ENCODE results near the gene RWDD4. TPM values are rescaled to one million over a fixed set of nuclear protein-coding genes. Genes with fewer than 3 reads are reported as not detected.

RWDD4 gene
- polyA plus RNA-seq, 1 donor (not counting 4 experiments of a cell fraction or from before 2014, with no cell fraction given) = 25.5 TPM

GRCh38 chr4:183681119-183681518, 22.1 kb upstream of the RWDD4 start:
- peaks cover 9 to 10% of the 10 kb centered on the region in 2 experiments for H3K36me3 ChIP-seq (ENCODE audit: control insufficient read depth in 2 of 2, extremely low read depth in 1 of 2, insufficient read depth in 2 of 2, low read length in 2 of 2)

GRCh38 chr4:183675625-183676024, 16.6 kb upstream of the RWDD4 start:
- FAIRE-seq = no peak

More at GRCh38 chr4:183681119-183681518, 22.1 kb upstream of the RWDD4 start:
- Histone ChIP-seq H3K4me3 (ENCODE audit: control insufficient read depth in 2 of 3, extremely low read depth in 1 of 3, insufficient read depth in 2 of 3, low read depth in 1 of 3, low read length in 3 of 3) (no peak overlapping the region), H3K27me3 (ENCODE audit: control insufficient read depth, extremely low read depth, insufficient read depth, low read length) (no peaks in the 10 kb centered on the region), H3K4me1 (ENCODE audit: control insufficient read depth, extremely low read depth, insufficient read depth, low read length) (no peaks in the 10 kb centered on the region), H3K79me2 (ENCODE audit: control insufficient read depth, insufficient read depth, low read length) (no peaks in the 10 kb centered on the region), H3K9me3 (ENCODE audit: control insufficient read depth, low read depth, low read length) (no peaks in the 10 kb centered on the region), H2AFZ (ENCODE audit: control insufficient read depth, low read length) (no peak overlapping the region), H3K27ac (ENCODE audit: control insufficient read depth, insufficient read depth, low read length) (no peak overlapping the region), H3K4me2 (ENCODE audit: control insufficient read depth, extremely low read depth, insufficient read depth, low read depth, low read length) (no peak overlapping the region), H3K9ac (ENCODE audit: control insufficient read depth, extremely low read depth, insufficient read depth, low read length) (no peak overlapping the region), H4K20me1 (ENCODE audit: control insufficient read depth, extremely low read depth, insufficient read depth, low read length) (no peaks in the 10 kb centered on the region), H3K9me1 (ENCODE audit: control insufficient read depth, extremely low read depth, insufficient read depth, low read length) (no peaks in the 10 kb centered on the region)
- DNase-seq (ENCODE audit: low read depth, low spot score) (no peak), FAIRE-seq (no peak)
- dilution Hi-C loops (cut with MboI; ENCODE audit: extremely low pct_ligation_motif_present, low sequenced_read_pairs) = no loop called here
- no peak for TF ChIP-seq CTCF (optimal IDR thresholded peaks at IDR 0.05 in 1 of 3, IDR thresholded peaks at IDR 0.05 in 1 of 3, conservative IDR thresholded peaks at IDR 0.05 in 1 of 3; ENCODE audit: extremely low read depth in 1 of 3, insufficient read depth in 2 of 3, low read length in 3 of 3)
- TF ChIP-seq EZH2 (IDR thresholded peaks at IDR 0.05; ENCODE audit: low read length) = no peak

More at GRCh38 chr4:183675625-183676024, 16.6 kb upstream of the RWDD4 start:
- TF ChIP-seq CTCF (optimal IDR thresholded peaks at IDR 0.05 in 1 of 3, IDR thresholded peaks at IDR 0.05 in 1 of 3, conservative IDR thresholded peaks at IDR 0.05 in 1 of 3; ENCODE audit: extremely low read depth in 1 of 3, insufficient read depth in 2 of 3, low read length in 3 of 3) (no peak), EZH2 (IDR thresholded peaks at IDR 0.05; ENCODE audit: low read length) (no peak)
- H3K27me3 ChIP-seq (ENCODE audit: control insufficient read depth, extremely low read depth, insufficient read depth, low read length) = no peaks in the 10 kb centered on the region
- H3K9me3 ChIP-seq (ENCODE audit: control insufficient read depth, low read depth, low read length) = no peaks in the 10 kb centered on the region
- no peak overlapping the region for H3K9ac ChIP-seq (ENCODE audit: control insufficient read depth, extremely low read depth, insufficient read depth, low read length)
- no peak overlapping the region for H2AFZ ChIP-seq (ENCODE audit: control insufficient read depth, low read length)
- DNase-seq (ENCODE audit: low read depth, low spot score) = no peak
- no peak overlapping the region for H3K27ac ChIP-seq (ENCODE audit: control insufficient read depth, insufficient read depth, low read length)
- no peak overlapping the region for H3K4me2 ChIP-seq (ENCODE audit: control insufficient read depth, extremely low read depth, insufficient read depth, low read depth, low read length)
- no peaks in the 10 kb centered on the region for H3K4me1 ChIP-seq (ENCODE audit: control insufficient read depth, extremely low read depth, insufficient read depth, low read length)
- no peak overlapping the region for H3K4me3 ChIP-seq (ENCODE audit: control insufficient read depth in 2 of 3, extremely low read depth in 1 of 3, insufficient read depth in 2 of 3, low read depth in 1 of 3, low read length in 3 of 3)
- dilution Hi-C loops (cut with MboI; ENCODE audit: extremely low pct_ligation_motif_present, low sequenced_read_pairs) = no loop called here
- H4K20me1 ChIP-seq (ENCODE audit: control insufficient read depth, extremely low read depth, insufficient read depth, low read length) = no peaks in the 10 kb centered on the region
- H3K79me2 ChIP-seq (ENCODE audit: control insufficient read depth, insufficient read depth, low read length) = no peaks in the 10 kb centered on the region
- H3K9me1 ChIP-seq (ENCODE audit: control insufficient read depth, extremely low read depth, insufficient read depth, low read length) = no peaks in the 10 kb centered on the region
- peaks cover 5 to 6% of the 10 kb centered on the region in 2 experiments for H3K36me3 ChIP-seq (ENCODE audit: control insufficient read depth in 2 of 2, extremely low read depth in 1 of 2, insufficient read depth in 2 of 2, low read length in 2 of 2)

Data from keratinocyte (primary cell).